GM18502 (cell line): Measurements from ENCODE around the gene NRTN.

Source experiments
- ATAC-seq: cut with Tn5 transposase; IDR thresholded peaks from one replicate; pipeline ENCODE4 v1.9.1; 2021; ENCODE audit warnings: mild to moderate bottlenecking; ENCODE audit not compliant: unreplicated experiment, poor library complexity

Gene NRTN

GRCh38 chr19:5811117-5811516 lies 6.2 kb downstream of the NRTN start:
- ATAC-seq: no peak

- ATAC-seq: no peak
Observed at GRCh38 chr19:5814123-5814851, 9.4 kb downstream of the NRTN start.

- no peak for ATAC-seq
Observed at GRCh38 chr19:5814852-5815246, 10.0 kb downstream of the NRTN start.

GRCh38 chr19:5817218-5817617 lies 12.4 kb downstream of the NRTN start:
- no peak for ATAC-seq

- no peak for ATAC-seq
Observed at GRCh38 chr19:5818594-5818993, 13.7 kb downstream of the NRTN start.

GRCh38 chr19:5820785-5821184 lies 15.9 kb downstream of the NRTN start:
- no peak for ATAC-seq

- no peak for ATAC-seq
Observed at GRCh38 chr19:5821521-5822180, 16.8 kb downstream of the NRTN start.

GRCh38 chr19:5822181-5822844 lies 17.4 kb downstream of the NRTN start:
- no peak for ATAC-seq

GRCh38 chr19:5823579-5824281 lies 18.9 kb downstream of the NRTN start:
- ATAC-seq: no peak

- ATAC-seq: no peak
Observed at GRCh38 chr19:5824751-5825150, 19.9 kb downstream of the NRTN start.

GRCh38 chr19:5825178-5825577 lies 20.3 kb downstream of the NRTN start:
- ATAC-seq: no peak

GRCh38 chr19:5826531-5827341 lies 21.9 kb downstream of the NRTN start:
- no peak for ATAC-seq

GRCh38 chr19:5827342-5827890 lies 22.5 kb downstream of the NRTN start:
- ATAC-seq: no peak

- peak; percentile 69 for ATAC-seq
Observed at GRCh38 chr19:5827891-5828660, 23.2 kb downstream of the NRTN start.

GRCh38 chr19:5828661-5829566 lies 24.0 kb downstream of the NRTN start:
- ATAC-seq: no peak

GRCh38 chr19:5829567-5830310 lies 24.9 kb downstream of the NRTN start:
- no peak for ATAC-seq

- ATAC-seq: no peak
Observed at GRCh38 chr19:5831159-5831558, 26.3 kb downstream of the NRTN start.
